HG02885 (cell line): ENCODE results near the gene ZNF480.
"Not testable (repeated sequence)": the region's sequence is repeated elsewhere in the genome, so short reads cannot be mapped to it uniquely, and the experiment has no call there.

ENCODE experiments used
- ATAC-seq: cut with Tn5 transposase; IDR thresholded peaks from one replicate; pipeline ENCODE4 v1.9.1; 2021; ENCODE audit warnings: mild to moderate bottlenecking; ENCODE audit not compliant: unreplicated experiment, poor library complexity

Gene ZNF480

DNA sequence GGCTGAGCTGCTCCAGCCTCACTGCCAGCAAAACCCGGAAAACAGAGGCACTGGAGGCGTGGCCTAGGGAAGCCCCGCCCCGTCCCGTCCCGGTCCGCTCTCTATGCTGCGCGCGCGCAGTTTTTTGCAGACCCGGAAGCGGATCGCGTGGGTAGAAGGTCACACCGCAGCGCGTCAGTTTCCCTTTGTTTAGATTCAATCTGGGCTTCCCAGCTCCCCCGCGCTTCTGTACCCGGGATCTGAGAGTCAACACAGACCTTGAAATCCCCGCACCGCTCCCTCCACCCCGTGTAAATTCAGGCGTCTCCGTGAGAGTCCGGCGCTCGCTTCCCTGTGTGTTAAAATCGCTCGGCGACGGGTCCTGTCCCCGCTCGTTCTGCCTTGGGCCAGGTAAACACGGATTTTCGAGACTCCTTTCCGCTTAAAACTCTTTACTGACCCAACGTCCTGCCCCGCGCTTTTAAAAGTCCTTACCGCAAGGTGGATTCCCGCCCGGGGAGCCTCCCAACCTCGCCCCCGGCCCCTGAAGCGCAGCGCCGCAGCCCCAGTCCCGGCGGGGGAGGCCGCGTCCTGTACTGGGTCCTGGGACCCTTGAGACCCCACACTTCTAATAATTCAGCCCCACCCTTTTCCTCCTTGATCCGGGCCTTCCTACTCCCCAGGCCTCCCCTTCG lies 39.3 kb downstream of the ZNF480 start, which contains the start of gene ZNF610:
Gene ZNF610 (plus strand): TSS at position 127 of the 674 bp plus-strand sequence. CDS start 12,930 bp downstream, outside the sequence.
- ATAC-seq = no peak

DNA sequence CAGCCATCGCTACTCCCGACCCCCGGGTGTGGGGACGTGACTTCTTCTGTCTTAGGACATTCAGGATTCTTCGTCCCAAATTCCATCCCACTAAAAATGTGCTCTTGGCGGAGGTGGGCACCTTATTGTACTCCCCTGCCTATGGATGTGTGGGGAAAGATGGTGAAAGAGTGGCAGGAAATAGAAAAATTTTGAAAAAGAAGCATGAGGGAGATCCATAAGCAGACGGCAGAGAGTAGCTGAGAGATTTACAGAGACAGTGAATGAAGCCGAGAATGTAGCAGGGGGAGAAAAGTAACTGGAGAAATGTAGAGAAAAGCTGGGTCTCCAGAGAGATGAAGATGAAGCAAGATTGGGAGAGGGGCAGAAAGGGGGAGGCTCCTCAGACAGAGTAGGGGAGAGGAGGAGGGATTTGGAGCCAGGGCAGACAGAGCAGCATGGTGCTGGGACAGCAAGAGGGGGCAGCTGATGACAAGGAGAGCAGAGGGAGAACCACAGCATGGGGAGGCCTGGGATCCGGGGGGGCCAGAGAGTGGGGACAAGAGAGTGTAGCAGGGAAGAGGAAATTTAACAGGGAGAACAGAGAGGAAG lies 39.9 kb downstream of the ZNF480 start:
- ATAC-seq = no peak

DNA sequence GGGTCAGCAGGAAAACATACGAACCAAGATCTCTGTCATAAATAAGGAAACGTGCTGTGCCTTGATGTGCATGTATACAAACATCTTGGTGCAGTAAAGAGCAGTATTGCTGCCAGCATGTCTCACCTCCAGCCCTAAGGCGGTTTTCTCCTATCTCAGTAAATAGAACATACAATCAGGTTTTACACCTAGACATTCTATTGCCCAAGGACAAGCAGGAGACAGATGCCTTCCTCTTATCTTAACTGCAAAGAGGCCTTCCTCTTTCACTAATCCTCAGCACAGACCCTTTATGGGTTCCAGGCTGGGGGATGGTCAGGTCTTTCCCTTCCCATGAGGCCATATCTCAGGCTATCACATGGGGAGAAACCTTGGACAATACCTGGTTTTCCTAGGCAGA lies 42.1 kb downstream of the ZNF480 start:
- ATAC-seq = not testable (repeated sequence)

DNA sequence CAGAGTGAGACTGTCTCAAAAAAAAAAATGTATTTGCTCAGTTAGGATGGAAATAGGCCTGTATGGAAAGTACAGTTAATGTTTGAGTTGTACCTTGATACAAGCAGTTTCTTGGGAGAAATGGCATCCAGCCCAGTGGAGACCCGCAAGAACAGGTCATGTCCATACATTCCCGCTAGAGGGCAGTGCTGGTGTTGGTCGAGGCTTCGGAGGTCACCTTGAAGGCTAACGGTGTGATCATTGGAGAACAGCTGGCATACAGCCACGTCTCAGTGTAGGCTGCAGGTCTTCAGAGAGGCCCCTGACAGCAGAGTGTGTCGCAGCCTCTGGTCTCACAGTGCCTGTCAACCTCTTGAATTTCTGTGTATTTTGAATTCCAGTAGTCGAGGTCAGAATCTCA lies 46.6 kb downstream of the ZNF480 start:
- no peak for ATAC-seq

DNA sequence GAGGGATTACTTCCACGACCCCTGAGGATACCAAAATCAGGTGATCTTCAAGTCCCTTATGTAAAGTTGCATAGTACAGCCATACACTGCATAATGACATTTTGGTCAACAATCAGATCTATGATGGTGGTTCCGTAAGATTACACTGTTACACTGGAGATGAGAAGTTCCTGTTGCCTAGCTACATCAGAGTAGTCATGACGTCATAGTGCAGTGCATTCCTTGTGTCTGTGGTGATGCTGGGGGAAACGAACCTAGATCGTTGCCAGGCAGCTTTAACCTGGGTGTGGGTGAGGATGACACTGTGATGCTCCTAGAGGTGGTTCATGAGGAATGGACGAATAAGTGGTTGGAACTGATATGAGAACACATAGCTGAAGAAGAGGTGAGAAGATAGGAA lies 48.2 kb downstream of the ZNF480 start:
- ATAC-seq = no peak

DNA sequence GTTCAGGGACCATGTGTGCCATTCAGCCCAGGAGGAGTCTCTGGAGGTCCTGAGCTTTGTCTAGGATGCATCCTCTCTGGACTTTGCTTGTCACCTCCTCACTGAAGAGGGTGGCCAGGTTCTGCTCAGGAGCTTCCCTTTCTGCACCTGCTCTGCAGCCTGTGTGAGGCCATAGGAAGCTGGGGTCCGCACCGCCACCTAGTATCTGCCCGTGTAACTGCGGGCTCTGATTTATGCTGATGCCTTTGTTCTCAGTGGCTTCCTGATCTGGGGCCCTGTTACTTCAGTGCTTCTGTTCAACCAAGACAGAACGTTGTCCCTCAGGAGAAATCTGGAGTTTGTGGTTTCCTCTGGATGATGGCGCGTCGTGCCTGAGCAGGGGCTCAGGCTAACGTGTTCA lies 54.5 kb downstream of the ZNF480 start:
- no peak for ATAC-seq

DNA sequence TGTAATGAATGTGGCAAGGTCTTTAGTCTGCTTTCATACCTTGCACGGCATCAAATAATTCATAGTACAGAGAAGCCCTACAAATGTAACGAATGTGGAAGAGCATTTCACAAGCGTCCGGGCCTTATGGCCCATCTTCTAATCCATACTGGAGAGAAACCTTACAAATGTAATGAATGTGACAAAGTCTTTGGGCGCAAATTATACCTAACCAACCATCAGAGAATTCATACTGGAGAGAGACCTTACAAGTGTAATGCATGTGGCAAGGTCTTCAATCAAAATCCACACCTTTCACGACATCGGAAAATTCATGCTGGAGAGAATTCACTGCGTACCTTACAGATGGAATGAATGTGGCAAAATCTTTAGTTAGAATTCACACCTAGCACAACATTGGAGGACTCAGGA lies 69.5 kb downstream of the ZNF480 start:
- no peak for ATAC-seq

DNA sequence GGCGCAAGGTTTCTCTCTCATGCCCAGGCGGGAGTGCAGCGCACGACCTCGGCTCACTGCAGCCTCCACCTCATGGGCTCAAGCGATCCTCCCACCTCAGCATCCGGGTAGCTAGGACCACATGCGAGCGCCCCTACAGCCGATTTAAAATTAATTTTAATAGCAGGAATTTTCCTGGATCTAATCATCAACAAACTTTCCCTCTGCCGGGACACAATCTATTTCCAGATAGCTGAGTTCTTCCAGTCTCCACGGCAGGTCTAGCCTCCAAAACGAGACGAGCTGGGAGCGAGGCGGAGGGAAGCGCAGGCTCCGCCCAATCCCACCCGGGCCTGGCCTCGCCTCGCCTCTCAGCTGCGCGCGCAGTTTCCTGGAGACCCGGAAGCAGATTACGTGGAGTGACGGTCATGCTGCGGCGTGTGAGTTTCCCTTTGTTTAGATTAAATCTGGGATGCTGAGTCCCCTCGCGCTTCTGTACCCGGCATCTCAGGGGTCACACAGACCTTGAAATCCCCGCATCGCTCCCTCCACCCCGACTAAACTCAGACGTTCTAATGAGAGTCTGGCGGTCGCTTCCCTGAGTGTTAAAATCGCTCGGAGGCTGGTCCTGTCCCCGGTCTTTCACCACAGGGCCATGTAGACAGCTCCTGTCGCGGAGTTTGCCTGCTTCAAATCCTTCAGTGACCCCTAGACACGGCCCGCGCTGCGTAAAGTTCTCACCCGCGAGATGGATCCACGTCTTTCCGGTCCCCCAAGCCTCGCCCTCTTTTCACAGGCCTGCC lies 72.8 kb downstream of the ZNF480 start, which contains the start of gene ZNF880:
Gene ZNF880 (plus strand): TSS at position 365 of the 782 bp plus-strand sequence. CDS start 43 bp downstream, at position 408.
- ATAC-seq = no peak

DNA sequence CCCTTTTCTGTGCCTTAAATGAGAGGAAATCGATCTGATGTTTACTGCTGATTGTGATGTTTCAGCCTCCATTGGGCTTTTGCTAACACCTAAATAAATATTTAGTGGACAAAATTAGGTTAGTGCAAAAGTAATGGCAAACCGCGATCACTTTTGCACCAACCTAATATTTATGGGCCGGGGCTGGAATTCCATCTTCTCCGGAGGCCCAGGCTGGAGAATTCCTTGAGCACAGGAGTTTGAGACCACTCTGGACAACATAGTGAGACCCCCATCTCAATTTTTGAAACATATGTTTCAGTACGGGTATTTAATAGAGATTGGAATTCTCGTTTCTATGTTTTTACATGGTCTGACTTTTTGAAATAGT lies 73.4 kb downstream of the ZNF480 start:
- no peak for ATAC-seq
